ENCODE results near the gene CHMP1B. TPM values are rescaled to one million over a fixed set of nuclear protein-coding genes. Genes with fewer than 3 reads are reported as not detected.

Gene CHMP1B
- total and polyA plus RNA-seq, 9 of the 15 experiments (the other 6 are each of a cell fraction or from before 2014, with no cell fraction given), result 12.3 to 29.9 (median 19.0) TPM

GRCh38 chr18:11851146-11851805 lies at the start of gene CHMP1B (continued):
- TF ChIP-seq ZC3H11A (IDR thresholded peaks at IDR 0.05; ENCODE audit: low read depth, low read length) (no peak), MCM5 (IDR thresholded peaks at IDR 0.05; ENCODE audit: low read depth) (no peak), ZBTB2 (IDR thresholded peaks at IDR 0.05) (peak; percentile 92), ILF3 (IDR thresholded peaks at IDR 0.05; ENCODE audit: borderline replicate concordance) (no peak), MAX (CRISPR knock-in tag; IDR thresholded peaks at IDR 0.05) (peak; percentile 22; the same call in 1 of the 2 replicates), ATF4 (CRISPR knock-in tag; IDR thresholded peaks at IDR 0.05) (0 out of 2 replicates have a peak, but pooled peaks have one; percentile 39), ID3 (CRISPR knock-in tag; IDR thresholded peaks at IDR 0.05) (no peak), ID3 (tag; IDR thresholded peaks at IDR 0.05) (no peak; the same call in 1 of the 2 replicates), HNRNPK (IDR thresholded peaks at IDR 0.05; ENCODE audit: low read depth, low read length, poor library complexity, severe bottlenecking) (no peak), DACH1 (IDR thresholded peaks at IDR 0.05; ENCODE audit: partially characterized antibody) (no peak), ZNF561 (CRISPR knock-in tag; conservative IDR thresholded peaks at IDR 0.05) (no peak), FOS (IDR thresholded peaks at IDR 0.05; ENCODE audit: extremely low read depth, insufficient read length) (no peak), MIER1 (IDR thresholded peaks at IDR 0.05; ENCODE audit: low read depth) (no peak), ZBTB8A (IDR thresholded peaks at IDR 0.05; ENCODE audit: partially characterized antibody) (no peak), PCBP2 (IDR thresholded peaks at IDR 0.05; ENCODE audit: low read depth, low read length, poor library complexity, severe bottlenecking) (no peak), CREB1 (IDR thresholded peaks at IDR 0.05) (peak; percentile 97), CREB1 (CRISPR knock-in tag; IDR thresholded peaks at IDR 0.05) (peak; percentile 98), DMBX1 (CRISPR knock-in tag; IDR thresholded peaks at IDR 0.05; ENCODE audit: borderline replicate concordance) (no peak), CBX5 (IDR thresholded peaks at IDR 0.05; ENCODE audit: borderline replicate concordance, low read depth) (no peak), ZNF143 (CRISPR knock-in tag; IDR thresholded peaks at IDR 0.05) (no peak; the same call in 1 of the 2 replicates), BRCA1 (IDR thresholded peaks at IDR 0.05) (no peak), BRCA1 (CRISPR knock-in tag; IDR thresholded peaks at IDR 0.05) (no peak), ZSCAN32 (CRISPR knock-in tag; IDR thresholded peaks at IDR 0.05) (no peak), ZNF75A (CRISPR knock-in tag; IDR thresholded peaks at IDR 0.05) (no peak)
